HG03135 (cell line): Measurements from ENCODE around the gene TMEM151B.

Source experiments
- ATAC-seq: cut with Tn5 transposase; IDR thresholded peaks from one replicate; pipeline ENCODE4 v1.9.1; 2021; ENCODE audit warnings: mild to moderate bottlenecking, moderate library complexity; ENCODE audit not compliant: unreplicated experiment

The TMEM151B gene

GRCh38 chr6:44262467-44263353, 7.5 kb upstream of the TMEM151B start:
- ATAC-seq: no peak

- no peak for ATAC-seq
Measured at GRCh38 chr6:44263354-44264100, 6.7 kb upstream of the TMEM151B start.

- ATAC-seq: peak; percentile 30
Measured at GRCh38 chr6:44264154-44265006, 5.9 kb upstream of the TMEM151B start.

DNA sequence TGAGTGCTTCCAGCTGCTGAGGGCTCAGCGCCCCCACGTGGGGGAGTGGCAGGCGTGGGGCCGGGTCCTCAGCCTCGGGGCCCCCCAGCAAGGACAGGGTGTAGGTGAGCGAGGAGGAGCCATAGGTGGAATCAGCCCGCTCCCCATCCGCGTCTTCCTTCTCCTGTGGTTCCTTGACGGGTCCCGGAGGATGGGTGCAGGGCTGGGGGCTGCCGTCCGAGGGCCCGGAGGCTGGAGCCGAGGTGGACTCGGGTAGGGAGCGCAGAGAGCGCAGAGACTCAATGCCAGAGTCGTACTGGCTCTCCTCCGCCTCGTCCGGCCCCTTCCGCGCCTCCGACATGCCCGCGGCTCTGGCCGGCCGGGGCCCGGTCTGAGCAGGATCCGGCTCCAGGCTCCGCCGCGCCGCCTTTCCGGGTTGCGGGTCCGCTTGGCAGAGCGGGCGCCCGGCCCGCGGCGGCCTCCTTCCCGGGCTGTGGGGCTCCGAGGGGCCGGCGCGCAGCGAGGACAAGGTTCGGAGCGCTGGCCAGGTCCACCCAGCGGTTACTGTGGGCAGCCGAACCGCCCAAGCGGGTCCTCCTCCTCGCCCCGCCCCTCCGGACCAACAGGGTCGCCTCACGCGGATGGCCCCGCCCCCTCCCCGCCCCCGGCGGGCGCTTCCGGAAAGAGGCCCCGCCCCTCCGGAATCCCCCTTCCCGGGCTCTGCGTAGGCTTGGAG, 5.1 kb upstream of the TMEM151B start, which contains the start of gene NFKBIE:
Gene NFKBIE, minus strand, starts transcription at position 545 of the 715 bp plus-strand sequence. Its CDS starts 205 bp downstream, at position 340.
- ATAC-seq: peak; percentile 36

DNA sequence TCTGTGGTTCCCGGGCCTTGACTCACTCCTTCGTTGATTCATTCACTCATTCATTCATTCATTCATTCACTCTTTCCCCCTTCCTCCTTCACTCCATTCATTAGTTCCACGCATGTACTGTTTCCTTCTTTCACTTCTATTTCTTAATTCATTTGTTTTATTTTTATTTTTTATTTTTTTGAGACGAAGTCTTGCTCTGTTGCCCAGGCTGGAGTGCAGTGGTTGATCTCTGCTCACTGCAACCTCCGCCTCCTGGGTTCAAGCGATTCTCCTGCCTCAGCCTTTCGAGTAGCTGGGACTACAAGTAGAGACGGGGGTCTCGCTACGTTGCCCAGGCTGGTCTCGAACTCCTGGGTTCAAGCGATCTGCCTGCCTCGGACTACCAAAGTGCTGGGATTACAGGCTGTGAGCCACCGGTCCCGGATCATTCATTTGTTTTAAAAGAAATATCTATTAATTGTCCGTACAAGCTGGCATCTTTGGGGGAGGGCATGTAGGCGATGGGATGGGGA, 4.5 kb upstream of the TMEM151B start:
- ATAC-seq: no peak

GRCh38 chr6:44266347-44266746, 3.9 kb upstream of the TMEM151B start:
- ATAC-seq: peak; percentile 24

GRCh38 chr6:44267252-44267651, 3.0 kb upstream of the TMEM151B start:
- no peak for ATAC-seq

- ATAC-seq: no peak
Measured at GRCh38 chr6:44268095-44268628, 2.1 kb upstream of the TMEM151B start.

GRCh38 chr6:44269178-44269920, 901 bp upstream of the TMEM151B start:
- no peak for ATAC-seq

- no peak for ATAC-seq
Measured at GRCh38 chr6:44270526-44271405, 516 bp downstream of the TMEM151B start.

GRCh38 chr6:44271406-44271723, 1.1 kb downstream of the TMEM151B start:
- ATAC-seq: no peak

GRCh38 chr6:44271914-44272313, 1.7 kb downstream of the TMEM151B start:
- no peak for ATAC-seq

DNA sequence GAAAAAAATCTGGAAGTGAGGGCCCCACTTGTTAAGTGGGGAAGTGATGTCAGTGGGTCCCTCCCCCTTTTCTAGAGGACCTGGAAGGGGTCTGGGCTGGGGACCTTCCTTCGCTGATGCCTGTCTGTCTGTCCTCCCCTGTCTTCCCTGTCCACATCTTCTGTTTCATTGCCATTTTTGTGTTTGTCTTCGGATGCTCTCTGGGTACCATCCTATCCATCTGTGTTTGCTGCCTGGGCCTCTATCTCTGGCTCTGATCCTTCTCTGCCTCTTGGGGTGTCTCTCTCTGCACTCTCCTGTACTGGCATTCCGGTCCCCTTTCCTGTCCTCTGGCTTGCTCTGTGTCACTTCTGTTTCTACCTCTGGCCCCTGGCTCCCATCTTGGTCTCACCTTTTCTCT, 2.3 kb downstream of the TMEM151B start:
- ATAC-seq: no peak

DNA sequence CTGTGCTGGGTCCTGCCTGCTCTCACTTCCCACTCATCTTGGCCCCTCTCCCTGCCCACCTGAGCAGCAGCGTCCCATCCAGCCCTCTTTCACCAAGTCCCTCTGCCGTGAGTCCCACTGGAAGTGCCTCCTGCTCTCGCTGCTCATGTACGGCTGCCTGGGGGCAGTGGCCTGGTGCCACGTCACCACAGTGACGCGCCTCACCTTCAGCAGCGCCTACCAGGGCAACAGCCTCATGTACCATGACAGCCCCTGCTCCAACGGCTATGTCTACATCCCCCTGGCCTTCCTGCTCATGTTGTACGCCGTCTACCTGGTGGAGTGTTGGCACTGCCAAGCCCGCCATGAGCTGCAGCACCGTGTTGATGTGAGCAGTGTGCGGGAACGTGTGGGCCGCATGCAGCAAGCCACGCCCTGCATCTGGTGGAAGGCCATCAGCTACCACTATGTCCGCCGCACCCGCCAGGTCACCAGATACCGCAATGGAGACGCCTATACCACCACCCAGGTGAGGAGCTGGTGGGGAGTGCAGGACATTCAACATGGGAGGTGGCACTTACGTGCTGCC, 2.8 kb downstream of the TMEM151B start:
- ATAC-seq: no peak

- no peak for ATAC-seq
Measured at GRCh38 chr6:44273617-44274016, 3.4 kb downstream of the TMEM151B start.

DNA sequence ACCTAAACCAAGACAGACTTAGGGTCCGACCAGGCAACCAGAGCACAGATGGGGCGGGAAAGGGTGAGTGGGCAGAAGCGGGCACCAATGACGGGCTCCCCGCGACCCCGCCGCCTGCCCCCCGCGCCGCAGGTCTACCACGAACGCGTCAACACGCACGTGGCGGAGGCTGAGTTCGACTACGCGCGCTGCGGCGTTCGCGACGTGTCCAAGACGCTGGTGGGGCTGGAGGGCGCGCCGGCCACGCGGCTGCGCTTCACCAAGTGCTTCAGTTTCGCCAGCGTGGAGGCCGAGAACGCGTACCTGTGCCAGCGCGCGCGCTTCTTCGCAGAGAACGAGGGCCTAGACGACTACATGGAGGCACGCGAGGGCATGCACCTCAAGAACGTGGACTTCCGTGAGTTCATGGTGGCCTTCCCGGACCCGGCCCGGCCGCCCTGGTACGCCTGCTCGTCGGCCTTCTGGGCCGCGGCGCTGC, 5.1 kb downstream of the TMEM151B start:
- no peak for ATAC-seq

DNA sequence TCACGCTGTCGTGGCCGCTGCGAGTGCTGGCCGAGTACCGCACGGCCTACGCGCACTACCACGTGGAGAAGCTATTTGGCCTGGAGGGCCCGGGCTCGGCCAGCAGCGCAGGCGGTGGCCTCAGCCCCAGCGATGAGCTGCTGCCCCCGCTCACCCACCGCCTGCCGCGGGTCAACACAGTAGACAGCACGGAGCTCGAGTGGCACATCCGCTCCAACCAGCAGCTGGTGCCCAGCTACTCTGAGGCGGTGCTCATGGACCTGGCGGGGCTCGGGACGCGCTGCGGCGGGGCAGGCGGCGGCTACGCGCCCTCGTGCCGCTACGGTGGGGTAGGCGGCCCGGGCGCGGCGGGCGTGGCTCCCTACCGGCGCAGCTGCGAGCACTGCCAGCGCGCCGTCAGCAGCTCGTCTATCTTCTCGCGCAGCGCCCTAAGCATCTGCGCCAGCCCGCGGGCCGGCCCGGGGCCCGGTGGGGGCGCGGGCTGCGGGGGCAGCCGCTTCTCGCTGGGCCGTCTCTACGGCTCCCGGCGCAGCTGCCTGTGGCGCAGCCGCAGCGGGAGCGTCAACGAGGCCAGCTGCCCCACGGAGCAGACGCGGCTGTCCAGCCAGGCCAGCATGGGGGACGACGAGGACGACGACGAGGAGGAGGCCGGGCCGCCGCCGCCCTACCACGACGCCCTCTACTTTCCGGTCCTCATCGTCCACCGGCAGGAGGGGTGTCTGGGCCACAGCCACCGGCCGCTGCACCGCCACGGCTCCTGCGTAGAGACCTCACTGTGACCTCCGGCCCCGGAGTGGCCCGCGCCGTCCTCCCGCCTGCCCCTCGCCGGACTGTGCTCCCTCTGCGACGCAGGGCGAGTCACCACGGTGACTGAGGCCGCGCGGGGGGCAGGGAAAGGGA, 5.7 kb downstream of the TMEM151B start:
- no peak for ATAC-seq
